Measurements from ENCODE around the gene LTBP3. TPM values are rescaled to one million over a fixed set of nuclear protein-coding genes. Genes with fewer than 3 reads are reported as not detected.

LTBP3 gene
- polyA plus RNA-seq, 1 donor from 2014 or later, result 4.6 TPM

DNA sequence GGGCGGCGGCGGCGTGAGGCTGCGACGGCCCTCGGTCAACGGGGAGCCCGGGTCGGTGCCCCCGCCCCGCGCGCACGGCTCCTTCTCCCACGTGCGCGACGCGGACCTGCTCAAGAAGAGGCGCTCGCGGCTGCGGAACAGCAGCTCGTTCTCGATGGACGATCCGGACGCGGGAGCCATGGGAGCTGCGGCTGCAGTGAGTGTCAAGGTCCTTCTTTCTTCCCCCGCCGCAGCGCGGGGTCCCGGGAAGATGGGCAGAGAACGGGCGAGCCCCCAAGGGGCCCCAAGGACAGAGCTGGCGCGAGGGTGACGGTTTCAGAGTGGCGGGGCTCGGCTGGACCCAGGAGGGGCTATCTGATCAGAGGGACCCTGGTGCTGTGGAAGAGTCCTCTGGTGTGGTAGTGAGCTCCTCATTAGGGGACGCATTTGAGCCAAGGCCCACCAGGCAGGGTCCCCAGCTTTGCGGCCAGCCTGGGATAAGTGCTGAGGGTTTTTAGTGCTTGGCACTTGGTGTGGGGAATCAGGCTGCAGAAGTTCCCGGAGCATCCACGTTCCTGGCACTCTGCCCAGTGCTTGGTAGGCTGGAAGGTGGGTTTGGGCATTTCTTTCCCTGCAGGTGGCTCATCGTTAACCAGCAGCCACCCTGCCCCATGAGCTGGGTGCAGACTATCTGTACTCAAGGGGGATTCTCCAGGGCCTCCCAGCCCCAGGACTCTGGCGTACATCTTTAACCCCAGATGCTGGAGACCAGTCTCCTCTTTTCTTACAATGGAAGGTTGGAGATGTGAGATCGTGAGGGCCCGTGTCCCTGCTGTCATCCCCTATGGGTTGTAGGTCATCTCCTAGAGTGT lies 27.5 kb upstream of the LTBP3 start:
- Histone ChIP-seq H3K9ac (ENCODE audit: low read length) (no peak overlapping the region), H3K36me3 (ENCODE audit: insufficient read depth, low read length) (no peaks in the 10 kb centered on the region), H3F3A (ENCODE audit: insufficient read depth, low read length, poor library complexity, severe bottlenecking) (no peaks in the 10 kb centered on the region), H2AFZ (ENCODE audit: low read depth, low read length) (no peak overlapping the region), H3K9me2 (ENCODE audit: insufficient read depth, low read length) (no peaks in the 10 kb centered on the region), H3K79me2 (replicated peaks; ENCODE audit: insufficient read depth, low read length) (no peaks in the 10 kb centered on the region), H3K27ac (ENCODE audit: low read length) (no peak overlapping the region), H3K4me2 (ENCODE audit: low read length) (no peak overlapping the region), H3K27me3 (ENCODE audit: insufficient read depth, low read depth, low read length) (peaks cover 21% of the 10 kb centered on the region), H4K20me1 (ENCODE audit: insufficient read depth) (no peaks in the 10 kb centered on the region), H3K9me3 (ENCODE audit: low read length) (no peaks in the 10 kb centered on the region), H3K4me3 (ENCODE audit: low read length) (no peak overlapping the region)
- TF ChIP-seq, protein P1, sequence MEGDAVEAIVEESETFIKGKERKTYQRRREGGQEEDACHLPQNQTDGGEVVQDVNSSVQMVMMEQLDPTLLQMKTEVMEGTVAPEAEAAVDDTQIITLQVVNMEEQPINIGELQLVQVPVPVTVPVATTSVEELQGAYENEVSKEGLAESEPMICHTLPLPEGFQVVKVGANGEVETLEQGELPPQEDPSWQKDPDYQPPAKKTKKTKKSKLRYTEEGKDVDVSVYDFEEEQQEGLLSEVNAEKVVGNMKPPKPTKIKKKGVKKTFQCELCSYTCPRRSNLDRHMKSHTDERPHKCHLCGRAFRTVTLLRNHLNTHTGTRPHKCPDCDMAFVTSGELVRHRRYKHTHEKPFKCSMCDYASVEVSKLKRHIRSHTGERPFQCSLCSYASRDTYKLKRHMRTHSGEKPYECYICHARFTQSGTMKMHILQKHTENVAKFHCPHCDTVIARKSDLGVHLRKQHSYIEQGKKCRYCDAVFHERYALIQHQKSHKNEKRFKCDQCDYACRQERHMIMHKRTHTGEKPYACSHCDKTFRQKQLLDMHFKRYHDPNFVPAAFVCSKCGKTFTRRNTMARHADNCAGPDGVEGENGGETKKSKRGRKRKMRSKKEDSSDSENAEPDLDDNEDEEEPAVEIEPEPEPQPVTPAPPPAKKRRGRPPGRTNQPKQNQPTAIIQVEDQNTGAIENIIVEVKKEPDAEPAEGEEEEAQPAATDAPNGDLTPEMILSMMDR (IDR thresholded peaks at IDR 0.05; ENCODE audit: poor library complexity, severe bottlenecking), result no peak
- TF ChIP-seq, protein P2, sequence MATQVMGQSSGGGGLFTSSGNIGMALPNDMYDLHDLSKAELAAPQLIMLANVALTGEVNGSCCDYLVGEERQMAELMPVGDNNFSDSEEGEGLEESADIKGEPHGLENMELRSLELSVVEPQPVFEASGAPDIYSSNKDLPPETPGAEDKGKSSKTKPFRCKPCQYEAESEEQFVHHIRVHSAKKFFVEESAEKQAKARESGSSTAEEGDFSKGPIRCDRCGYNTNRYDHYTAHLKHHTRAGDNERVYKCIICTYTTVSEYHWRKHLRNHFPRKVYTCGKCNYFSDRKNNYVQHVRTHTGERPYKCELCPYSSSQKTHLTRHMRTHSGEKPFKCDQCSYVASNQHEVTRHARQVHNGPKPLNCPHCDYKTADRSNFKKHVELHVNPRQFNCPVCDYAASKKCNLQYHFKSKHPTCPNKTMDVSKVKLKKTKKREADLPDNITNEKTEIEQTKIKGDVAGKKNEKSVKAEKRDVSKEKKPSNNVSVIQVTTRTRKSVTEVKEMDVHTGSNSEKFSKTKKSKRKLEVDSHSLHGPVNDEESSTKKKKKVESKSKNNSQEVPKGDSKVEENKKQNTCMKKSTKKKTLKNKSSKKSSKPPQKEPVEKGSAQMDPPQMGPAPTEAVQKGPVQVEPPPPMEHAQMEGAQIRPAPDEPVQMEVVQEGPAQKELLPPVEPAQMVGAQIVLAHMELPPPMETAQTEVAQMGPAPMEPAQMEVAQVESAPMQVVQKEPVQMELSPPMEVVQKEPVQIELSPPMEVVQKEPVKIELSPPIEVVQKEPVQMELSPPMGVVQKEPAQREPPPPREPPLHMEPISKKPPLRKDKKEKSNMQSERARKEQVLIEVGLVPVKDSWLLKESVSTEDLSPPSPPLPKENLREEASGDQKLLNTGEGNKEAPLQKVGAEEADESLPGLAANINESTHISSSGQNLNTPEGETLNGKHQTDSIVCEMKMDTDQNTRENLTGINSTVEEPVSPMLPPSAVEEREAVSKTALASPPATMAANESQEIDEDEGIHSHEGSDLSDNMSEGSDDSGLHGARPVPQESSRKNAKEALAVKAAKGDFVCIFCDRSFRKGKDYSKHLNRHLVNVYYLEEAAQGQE (IDR thresholded peaks at IDR 0.05; ENCODE audit: borderline replicate concordance), result no peak
- TF ChIP-seq EZH2 (IDR thresholded peaks at IDR 0.05; ENCODE audit: borderline replicate concordance, insufficient read depth, low read length, poor library complexity, severe bottlenecking), result no peak
- TF ChIP-seq POLR2AphosphoS5 (IDR thresholded peaks at IDR 0.05), result no peak
- TF ChIP-seq EP300 (conservative IDR thresholded peaks at IDR 0.05; ENCODE audit: poor library complexity, severe bottlenecking), result no peak

DNA sequence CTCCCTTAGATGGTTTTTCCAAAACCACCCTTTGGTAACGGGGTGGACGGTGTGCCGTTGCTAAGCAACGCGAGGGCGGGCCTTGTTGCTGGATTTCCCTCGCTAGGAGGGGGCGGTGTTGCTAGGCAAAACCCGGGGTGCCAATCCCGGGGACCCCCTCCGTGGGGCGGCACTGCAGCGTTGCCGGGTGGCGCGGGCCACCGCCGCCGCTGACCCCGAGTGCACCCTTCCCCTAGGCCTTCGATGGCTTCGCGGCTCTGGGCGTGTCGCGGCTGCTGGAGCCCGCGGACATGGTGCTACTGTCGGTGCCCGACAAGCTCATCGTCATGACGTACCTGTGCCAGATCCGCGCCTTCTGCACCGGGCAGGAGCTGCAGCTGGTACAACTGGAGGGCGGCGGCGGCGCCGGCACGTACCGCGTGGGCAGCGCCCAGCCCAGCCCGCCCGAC lies 26.6 kb upstream of the LTBP3 start:
- no peaks in the 10 kb centered on the region for H3K9me2 ChIP-seq (ENCODE audit: insufficient read depth, low read length)
- H3K9me3 ChIP-seq (ENCODE audit: low read length), result no peaks in the 10 kb centered on the region
- no peak overlapping the region for H3K4me3 ChIP-seq (ENCODE audit: low read length)
- H3K79me2 ChIP-seq (replicated peaks; ENCODE audit: insufficient read depth, low read length), result no peaks in the 10 kb centered on the region
- peaks cover 21% of the 10 kb centered on the region for H3K27me3 ChIP-seq (ENCODE audit: insufficient read depth, low read depth, low read length)
- H2AFZ ChIP-seq (ENCODE audit: low read depth, low read length), result no peak overlapping the region
- H3F3A ChIP-seq (ENCODE audit: insufficient read depth, low read length, poor library complexity, severe bottlenecking), result no peaks in the 10 kb centered on the region
- no peaks in the 10 kb centered on the region for H4K20me1 ChIP-seq (ENCODE audit: insufficient read depth)
- H3K4me2 ChIP-seq (ENCODE audit: low read length), result no peak overlapping the region
- no peak overlapping the region for H3K27ac ChIP-seq (ENCODE audit: low read length)
- H3K9ac ChIP-seq (ENCODE audit: low read length), result no peak overlapping the region
- H3K36me3 ChIP-seq (ENCODE audit: insufficient read depth, low read length), result no peaks in the 10 kb centered on the region
- TF ChIP-seq MXI1 (conservative IDR thresholded peaks at IDR 0.05; ENCODE audit: poor library complexity, severe bottlenecking) (no peak), TAF1 (IDR thresholded peaks at IDR 0.05; ENCODE audit: low read depth) (no peak), SMC3 (conservative IDR thresholded peaks at IDR 0.05; ENCODE audit: poor library complexity) (no peak)
- TF ChIP-seq, protein P2 (IDR thresholded peaks at IDR 0.05; ENCODE audit: borderline replicate concordance), result no peak

Measured in neural cell (in vitro differentiated cells).